CD4-positive, alpha-beta T cell (primary cell): ENCODE data around the gene HMCN2. TPM values are rescaled to one million over a fixed set of nuclear protein-coding genes. Genes with fewer than 3 reads are reported as not detected.

Experiments used
- ATAC-seq: fragments of 200-7000 bp; cut with Tn5 transposase; one replicate; pipeline ENCODE4 v1.10.0; 2022; ENCODE audit warnings: mild to moderate bottlenecking; ENCODE audit not compliant: poor library complexity
- CTCF ChIA-PET: fragments of 350-600 bp; sonication (Branson Sonifier 250); formaldehyde crosslinking; loops from one replicate; lab custom pipeline; 2021; ENCODE audit warnings: antibody characterized with exemption, inconsistent platforms; lab: Charles Lee
- POLR2A ChIA-PET: fragments of 350-600 bp; sonication (Branson Sonifier 250); formaldehyde crosslinking; loops from one replicate; lab custom pipeline; 2021; ENCODE audit warnings: antibody characterized with exemption, inconsistent platforms; lab: Charles Lee
- DNase-seq, 14 experiments: peaks; one replicate each; pipeline ENCODE4 v3.0.0-alpha.2; 2013 to 2020; ENCODE audit warnings: mixed read lengths in 2 of 14
- H3K27ac ChIP-seq, 2 donors: one replicate each; pipeline versions ENCODE4 v1.5.1 to v1.7.0; 2013; ENCODE audit warnings: low read length in 2 of 2, low read depth in 1 of 2, mild to moderate bottlenecking in 1 of 2
- H3K27me3 ChIP-seq, 2 experiments: 1 replicate in 1 of 2; 2 replicates in 1 of 2; pipeline versions ENCODE4 v1.6.1 to v1.7.0; 2013; ENCODE audit warnings: low read length in 2 of 2, control low read depth in 1 of 2, mild to moderate bottlenecking in 1 of 2, moderate library complexity in 1 of 2; ENCODE audit not compliant: insufficient read depth in 2 of 2, control insufficient read depth in 1 of 2
- H3K36me3 ChIP-seq: one replicate; pipeline ENCODE4 v1.6.1; 2013; ENCODE audit warnings: low read length, control low read depth; ENCODE audit not compliant: insufficient read depth
- H3K4me1 ChIP-seq: one replicate; pipeline ENCODE4 v1.6.1; 2013; ENCODE audit warnings: low read length, control low read depth; ENCODE audit not compliant: insufficient read depth
- H3K4me3 ChIP-seq: one replicate; pipeline ENCODE4 v1.5.1; 2013; ENCODE audit warnings: mild to moderate bottlenecking, low read length, moderate library complexity
- H3K9me3 ChIP-seq, 2 experiments: 1 replicate in 1 of 2; 2 replicates in 1 of 2; pipeline versions ENCODE4 v1.6.1 to v1.7.0; 2013; ENCODE audit warnings: low read length in 2 of 2, mild to moderate bottlenecking in 2 of 2, control low read depth in 1 of 2, moderate library complexity in 1 of 2; ENCODE audit not compliant: control insufficient read depth in 1 of 2, insufficient read depth in 1 of 2
- H3K27ac Mint-ChIP-seq: one replicate; pipeline ENCODE4 v1.8.0; 2020; ENCODE audit warnings: mixed read lengths
- H3K27me3 Mint-ChIP-seq: one replicate; pipeline ENCODE4 v1.8.0; 2021; ENCODE audit warnings: mixed read lengths
- H3K36me3 Mint-ChIP-seq: one replicate; pipeline ENCODE4 v1.8.0; 2021; ENCODE audit warnings: low read depth, mixed read lengths
- H3K4me1 Mint-ChIP-seq: one replicate; pipeline ENCODE4 v1.8.0; 2021; ENCODE audit warnings: low read depth, mixed read lengths
- H3K4me3 Mint-ChIP-seq: one replicate; pipeline ENCODE4 v1.8.0; 2020; ENCODE audit warnings: mild to moderate bottlenecking, mixed read lengths
- H3K9me3 Mint-ChIP-seq: one replicate; pipeline ENCODE4 v1.8.0; 2020; ENCODE audit warnings: mixed read lengths
- intact Hi-C, 2 experiments: fragments of 100-400 bp; cut with DNase I in 1 of 2; cut with micrococcal nuclease in 1 of 2; formaldehyde crosslinking; loops; one replicate each; pipeline versions ENCODE4 v1.15.1 to v1.9.0; 2023 to 2025; cut with DNase I, micrococcal nuclease
- total RNA-seq, 174 experiments: library from RNA in 2 of 174; stranded (reverse) in 2 of 174; gene quantifications; one replicate each; pipeline ENCODE4 v1.2.3 and lab custom pipeline; 2021 to 2026
- TF ChIP-seq, protein P1 (sequence below): fragments of 200-600 bp; IDR thresholded peaks from one replicate; pipeline ENCODE4 v1.8.0; 2022; ENCODE audit warnings: antibody characterized with exemption, mild to moderate bottlenecking

The HMCN2 gene
- total RNA-seq, 2 experiments from 2014 or later, result not detected

DNA sequence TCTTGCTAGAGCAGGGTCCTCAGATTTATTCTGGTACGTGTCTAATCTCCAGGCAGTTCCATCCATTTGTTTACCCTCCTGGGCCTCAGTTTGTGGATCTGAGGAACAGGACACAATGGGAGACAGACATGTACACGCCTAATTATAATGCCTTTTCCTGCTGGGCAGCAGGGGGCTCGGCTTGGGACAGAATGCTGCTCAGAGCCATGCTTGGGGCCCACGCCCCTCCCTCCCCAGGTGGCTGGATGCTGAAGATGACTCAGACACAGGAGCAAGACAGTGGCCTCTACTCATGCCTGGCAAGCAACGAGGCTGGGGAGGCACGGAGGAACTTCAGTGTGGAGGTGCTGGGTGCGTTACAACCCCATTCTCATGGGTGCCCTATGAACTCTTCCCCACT, 106.5 kb downstream of the HMCN2 start:
- POLR2A ChIA-PET, result no interaction called here

DNA sequence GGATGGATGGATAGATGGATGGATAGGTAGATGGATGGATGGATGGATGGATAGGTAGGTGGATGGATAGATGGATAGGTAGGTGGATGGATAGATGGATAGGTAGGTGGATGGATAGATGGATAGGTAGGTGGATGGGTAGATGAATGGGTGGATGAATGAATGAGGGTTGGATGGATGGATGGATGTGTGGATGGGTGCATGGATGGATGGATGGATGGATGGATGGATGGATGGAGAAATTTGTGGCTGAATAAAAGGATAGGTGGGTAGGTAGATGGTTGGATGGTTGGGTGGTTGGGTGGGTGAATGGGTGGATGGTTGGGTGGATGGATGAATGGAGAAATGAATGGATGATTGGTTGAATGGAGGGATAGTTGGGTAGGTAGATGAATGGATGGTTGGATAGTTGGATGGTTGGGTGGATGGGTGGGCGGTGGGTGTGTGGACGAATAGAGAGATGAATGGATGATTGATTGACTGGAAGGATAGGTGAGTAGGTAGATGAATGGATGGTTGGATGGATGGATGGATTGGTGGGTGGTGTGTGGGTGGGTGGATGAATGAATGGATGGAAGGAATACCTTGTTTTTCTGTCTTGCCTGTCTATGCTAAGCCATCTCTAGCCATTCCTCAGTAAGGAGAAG, 108.2 kb downstream of the HMCN2 start:
- Histone ChIP-seq H3K9me3 (no peaks in the 10 kb centered on the region), H3K36me3 (no peaks in the 10 kb centered on the region), H3K4me1 (no peaks in the 10 kb centered on the region), H3K27ac (no peak overlapping the region), H3K27me3 (no peaks in the 10 kb centered on the region), H3K4me3 (no peak overlapping the region)
- Mint-ChIP-seq H3K27me3 (no peaks in the 10 kb centered on the region), H3K27ac (no peak overlapping the region), H3K4me3 (no peak overlapping the region), H3K9me3 (no peaks in the 10 kb centered on the region), H3K36me3 (no peaks in the 10 kb centered on the region), H3K4me1 (no peaks in the 10 kb centered on the region)
- intact Hi-C loops, result no loop called here
- DNase-seq (no peak), ATAC-seq (no peak)
- ChIA-PET POLR2A (no interaction called here), CTCF (no interaction called here)
- TF ChIP-seq, protein P1, sequence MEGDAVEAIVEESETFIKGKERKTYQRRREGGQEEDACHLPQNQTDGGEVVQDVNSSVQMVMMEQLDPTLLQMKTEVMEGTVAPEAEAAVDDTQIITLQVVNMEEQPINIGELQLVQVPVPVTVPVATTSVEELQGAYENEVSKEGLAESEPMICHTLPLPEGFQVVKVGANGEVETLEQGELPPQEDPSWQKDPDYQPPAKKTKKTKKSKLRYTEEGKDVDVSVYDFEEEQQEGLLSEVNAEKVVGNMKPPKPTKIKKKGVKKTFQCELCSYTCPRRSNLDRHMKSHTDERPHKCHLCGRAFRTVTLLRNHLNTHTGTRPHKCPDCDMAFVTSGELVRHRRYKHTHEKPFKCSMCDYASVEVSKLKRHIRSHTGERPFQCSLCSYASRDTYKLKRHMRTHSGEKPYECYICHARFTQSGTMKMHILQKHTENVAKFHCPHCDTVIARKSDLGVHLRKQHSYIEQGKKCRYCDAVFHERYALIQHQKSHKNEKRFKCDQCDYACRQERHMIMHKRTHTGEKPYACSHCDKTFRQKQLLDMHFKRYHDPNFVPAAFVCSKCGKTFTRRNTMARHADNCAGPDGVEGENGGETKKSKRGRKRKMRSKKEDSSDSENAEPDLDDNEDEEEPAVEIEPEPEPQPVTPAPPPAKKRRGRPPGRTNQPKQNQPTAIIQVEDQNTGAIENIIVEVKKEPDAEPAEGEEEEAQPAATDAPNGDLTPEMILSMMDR, result no peak

More for the DNA sequence above, 106.5 kb downstream of the HMCN2 start:
- H3K9me3 ChIP-seq, result peaks cover 0 to 6% of the 10 kb centered on the region in 2 experiments
- peaks cover 6% of the 10 kb centered on the region for H3K4me1 Mint-ChIP-seq
- no peak overlapping the region for H3K27ac Mint-ChIP-seq
- H3K36me3 Mint-ChIP-seq, result no peaks in the 10 kb centered on the region
- no peak overlapping the region for H3K4me3 Mint-ChIP-seq
- H3K9me3 Mint-ChIP-seq, result no peaks in the 10 kb centered on the region
- no peak for ATAC-seq
- intact Hi-C loops, result no loop called here
- H3K4me1 ChIP-seq, result no peaks in the 10 kb centered on the region
- TF ChIP-seq, protein P1, result no peak
- H3K27me3 Mint-ChIP-seq, result no peaks in the 10 kb centered on the region
- H3K27me3 ChIP-seq, result no peaks in the 10 kb centered on the region
- H3K36me3 ChIP-seq, result no peaks in the 10 kb centered on the region
- no peak overlapping the region for H3K27ac ChIP-seq
- CTCF ChIA-PET, result interaction anchor here (0.6 kb wide), 1 partner anchor 1151 kb away, joined by 4 read pairs; no protein-coding TSS in a partner anchor
- H3K4me3 ChIP-seq, result no peak overlapping the region
- DNase-seq, result no peak

DNA sequence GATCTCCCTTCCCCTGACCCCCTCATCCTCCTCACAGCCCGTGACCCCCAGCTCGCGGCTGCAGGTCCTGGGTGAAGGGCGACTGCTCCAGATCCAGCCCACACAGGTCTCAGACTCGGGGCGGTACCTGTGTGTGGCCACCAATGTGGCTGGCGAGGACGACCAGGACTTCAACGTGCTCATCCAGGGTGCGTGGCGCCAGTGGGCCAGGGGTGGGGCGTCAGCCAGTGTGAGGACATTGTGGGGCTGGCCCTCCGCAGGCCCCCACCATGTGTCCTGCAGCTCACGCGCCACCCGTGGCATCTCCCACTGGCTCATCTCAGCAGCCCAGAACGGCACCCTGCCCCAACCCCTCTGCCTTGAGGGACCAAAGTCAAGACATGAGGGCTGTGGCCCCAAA, 112.1 kb downstream of the HMCN2 start:
- POLR2A ChIA-PET, result no interaction called here

More for the DNA sequence above, 112.1 kb downstream of the HMCN2 start:
- Mint-ChIP-seq H3K27me3 (no peaks in the 10 kb centered on the region), H3K9me3 (no peaks in the 10 kb centered on the region), H3K4me3 (no peak overlapping the region), H3K27ac (no peak overlapping the region), H3K36me3 (no peaks in the 10 kb centered on the region), H3K4me1 (no peaks in the 10 kb centered on the region)
- no peaks in the 10 kb centered on the region for H3K4me1 ChIP-seq
- no peaks in the 10 kb centered on the region for H3K36me3 ChIP-seq
- intact Hi-C loops, result no loop called here
- TF ChIP-seq, protein P1, result no peak
- no peak for DNase-seq
- ATAC-seq, result no peak
- no peak overlapping the region for H3K4me3 ChIP-seq
- H3K27me3 ChIP-seq, result no peaks in the 10 kb centered on the region
- no peak overlapping the region for H3K27ac ChIP-seq
- no peaks in the 10 kb centered on the region for H3K9me3 ChIP-seq
- CTCF ChIA-PET, result no interaction called here
